Measurements from ENCODE around the gene SLC43A1. TPM values are rescaled to one million over a fixed set of nuclear protein-coding genes. Genes with fewer than 3 reads are reported as not detected.

SLC43A1 gene
- total and polyA plus RNA-seq, 4 donors: 85.6 to 171 (median 107) TPM

DNA sequence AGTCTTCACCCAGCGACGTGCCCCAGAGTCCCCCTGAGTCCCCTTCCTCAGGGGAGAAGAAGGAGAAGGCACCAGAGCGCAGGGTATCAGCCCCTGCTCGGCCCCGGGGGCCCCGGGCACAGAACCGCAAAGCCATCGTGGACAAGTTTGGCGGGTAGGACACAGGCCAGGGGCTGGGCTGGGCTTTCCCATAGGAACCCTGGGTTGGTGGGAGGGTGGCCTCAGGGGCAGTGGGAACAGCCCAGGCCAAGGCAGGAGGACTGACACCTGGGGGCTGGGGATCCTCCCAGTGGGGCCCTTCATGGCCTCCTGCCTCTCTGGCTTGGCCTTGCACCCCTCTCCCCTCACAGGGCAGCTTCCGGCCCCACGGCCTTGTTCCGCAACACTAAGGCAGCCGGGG, 30.4 kb upstream of the SLC43A1 start:
- Histone ChIP-seq H3K36me3 (ENCODE audit: control insufficient read depth in 4 of 4, insufficient read depth in 3 of 4, low read depth in 1 of 4, low read length in 3 of 4) (peaks cover 13 to 21% (median 14%) of the 10 kb centered on the region in 4 donors), H3K4me1 (ENCODE audit: control insufficient read depth in 4 of 4, insufficient read depth in 4 of 4, low read length in 3 of 4) (no peaks in the 10 kb centered on the region), H3K27me3 (ENCODE audit: control insufficient read depth in 4 of 4, insufficient read depth in 4 of 4, low read length in 3 of 4) (no peaks in the 10 kb centered on the region), H3K4me3 (ENCODE audit: low read depth in 1 of 3, low read length in 3 of 3) (no peak overlapping the region), H3K9ac (ENCODE audit: low read depth in 1 of 2, low read length in 2 of 2) (no peak overlapping the region), H3K9me3 (ENCODE audit: control insufficient read depth in 4 of 4, low read length in 3 of 4) (no peaks in the 10 kb centered on the region), H3K27ac (ENCODE audit: low read depth in 1 of 2, low read length in 2 of 2) (no peak overlapping the region)
- WGBS: 91% methylated on average over 13 of the region's 13 CpGs
- TF ChIP-seq TAF1 (conservative IDR thresholded peaks at IDR 0.05) (no peak), RAD21 (IDR thresholded peaks at IDR 0.05) (no peak), HNF4G (IDR thresholded peaks at IDR 0.05) (no peak), EGR1 (IDR thresholded peaks at IDR 0.05; ENCODE audit: low read depth in 2 of 2) (no peak)
- no peak for DNase-seq (ENCODE audit: low spot score)

DNA sequence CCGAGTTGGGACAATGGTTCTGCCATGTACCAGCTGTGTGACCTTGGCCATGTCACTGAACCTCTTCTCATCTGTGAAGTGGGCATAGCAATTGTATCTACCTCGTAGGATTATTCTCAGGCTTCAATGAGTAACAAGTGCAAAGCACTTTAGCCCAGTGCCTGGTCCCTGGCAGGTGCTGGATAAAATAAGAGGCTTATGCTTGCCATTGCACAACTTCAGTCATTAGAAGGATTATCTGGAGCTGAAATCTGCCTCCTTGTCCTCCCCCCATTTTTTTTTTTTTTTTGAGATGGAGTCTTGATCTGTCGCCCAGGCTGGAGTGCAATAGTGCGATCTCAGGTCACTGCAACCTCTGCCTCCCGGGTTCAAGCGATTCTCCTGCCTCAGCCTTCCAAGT, 29.1 kb upstream of the SLC43A1 start:
- Histone ChIP-seq H3K4me1 (ENCODE audit: control insufficient read depth in 4 of 4, insufficient read depth in 4 of 4, low read length in 3 of 4) (no peaks in the 10 kb centered on the region), H3K9me3 (ENCODE audit: control insufficient read depth in 4 of 4, low read length in 3 of 4) (no peaks in the 10 kb centered on the region), H3K27me3 (ENCODE audit: control insufficient read depth in 4 of 4, insufficient read depth in 4 of 4, low read length in 3 of 4) (no peaks in the 10 kb centered on the region), H3K9ac (ENCODE audit: low read depth in 1 of 2, low read length in 2 of 2) (no peak overlapping the region), H3K4me3 (ENCODE audit: low read depth in 1 of 3, low read length in 3 of 3) (no peak overlapping the region), H3K27ac (ENCODE audit: low read depth in 1 of 2, low read length in 2 of 2) (no peak overlapping the region), H3K36me3 (ENCODE audit: control insufficient read depth in 4 of 4, insufficient read depth in 3 of 4, low read depth in 1 of 4, low read length in 3 of 4) (peaks cover under 1 to 9% (median 2%) of the 10 kb centered on the region in 4 donors)
- no peak for DNase-seq (ENCODE audit: low spot score)
- WGBS: 94% methylated on average over 6 of the region's 6 CpGs
- TF ChIP-seq FOXA2 (IDR thresholded peaks at IDR 0.05): no peak

DNA sequence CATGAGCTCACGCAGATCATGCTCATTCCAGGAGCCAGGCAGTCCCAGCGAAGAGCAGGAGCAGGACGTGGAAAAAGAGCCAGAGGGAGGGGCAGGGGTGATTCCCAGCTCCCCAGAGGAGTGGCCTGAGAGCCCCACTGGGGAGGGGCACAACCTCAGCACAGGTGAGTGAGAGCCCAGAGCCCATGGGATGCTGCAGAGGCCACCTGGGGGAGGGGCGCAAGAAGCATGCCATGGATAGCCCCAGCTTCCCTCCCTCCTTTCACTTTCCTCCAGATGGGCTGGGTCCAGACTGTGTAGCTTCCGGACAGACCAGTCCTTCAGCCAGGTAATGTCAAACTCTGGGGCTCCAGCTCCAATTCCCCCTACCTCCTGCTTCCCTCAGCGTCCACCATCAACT, 28.1 kb upstream of the SLC43A1 start:
- no peaks in the 10 kb centered on the region for H3K27me3 ChIP-seq (ENCODE audit: control insufficient read depth in 4 of 4, insufficient read depth in 4 of 4, low read length in 3 of 4)
- no peaks in the 10 kb centered on the region for H3K9me3 ChIP-seq (ENCODE audit: control insufficient read depth in 4 of 4, low read length in 3 of 4)
- H3K27ac ChIP-seq (ENCODE audit: low read depth in 1 of 2, low read length in 2 of 2): no peak overlapping the region
- H3K36me3 ChIP-seq (ENCODE audit: control insufficient read depth in 4 of 4, insufficient read depth in 3 of 4, low read depth in 1 of 4, low read length in 3 of 4): peaks cover 0 to 4% (median 1%) of the 10 kb centered on the region in 4 donors
- WGBS: 82% methylated on average over 6 of the region's 6 CpGs
- no peak overlapping the region for H3K4me3 ChIP-seq (ENCODE audit: low read depth in 1 of 3, low read length in 3 of 3)
- TF ChIP-seq YY1 (IDR thresholded peaks at IDR 0.05) (no peak), GABPA (IDR thresholded peaks at IDR 0.05 in 1 of 2, conservative IDR thresholded peaks at IDR 0.05 in 1 of 2) (no peak), HNF4G (IDR thresholded peaks at IDR 0.05) (no peak), FOXA1 (IDR thresholded peaks at IDR 0.05) (no peak), RXRA (IDR thresholded peaks at IDR 0.05) (no peak), FOXA2 (IDR thresholded peaks at IDR 0.05) (no peak), JUND (IDR thresholded peaks at IDR 0.05) (no peak), NR2F2 (IDR thresholded peaks at IDR 0.05) (no peak), HNF4A (conservative IDR thresholded peaks at IDR 0.05) (no peak), EGR1 (IDR thresholded peaks at IDR 0.05; ENCODE audit: low read depth in 2 of 2) (no peak)
- TF ChIP-seq, protein P1, sequence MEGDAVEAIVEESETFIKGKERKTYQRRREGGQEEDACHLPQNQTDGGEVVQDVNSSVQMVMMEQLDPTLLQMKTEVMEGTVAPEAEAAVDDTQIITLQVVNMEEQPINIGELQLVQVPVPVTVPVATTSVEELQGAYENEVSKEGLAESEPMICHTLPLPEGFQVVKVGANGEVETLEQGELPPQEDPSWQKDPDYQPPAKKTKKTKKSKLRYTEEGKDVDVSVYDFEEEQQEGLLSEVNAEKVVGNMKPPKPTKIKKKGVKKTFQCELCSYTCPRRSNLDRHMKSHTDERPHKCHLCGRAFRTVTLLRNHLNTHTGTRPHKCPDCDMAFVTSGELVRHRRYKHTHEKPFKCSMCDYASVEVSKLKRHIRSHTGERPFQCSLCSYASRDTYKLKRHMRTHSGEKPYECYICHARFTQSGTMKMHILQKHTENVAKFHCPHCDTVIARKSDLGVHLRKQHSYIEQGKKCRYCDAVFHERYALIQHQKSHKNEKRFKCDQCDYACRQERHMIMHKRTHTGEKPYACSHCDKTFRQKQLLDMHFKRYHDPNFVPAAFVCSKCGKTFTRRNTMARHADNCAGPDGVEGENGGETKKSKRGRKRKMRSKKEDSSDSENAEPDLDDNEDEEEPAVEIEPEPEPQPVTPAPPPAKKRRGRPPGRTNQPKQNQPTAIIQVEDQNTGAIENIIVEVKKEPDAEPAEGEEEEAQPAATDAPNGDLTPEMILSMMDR (IDR thresholded peaks at IDR 0.05; ENCODE audit: low read depth, low read length, missing input control): no peak
- TF ChIP-seq, protein P2, sequence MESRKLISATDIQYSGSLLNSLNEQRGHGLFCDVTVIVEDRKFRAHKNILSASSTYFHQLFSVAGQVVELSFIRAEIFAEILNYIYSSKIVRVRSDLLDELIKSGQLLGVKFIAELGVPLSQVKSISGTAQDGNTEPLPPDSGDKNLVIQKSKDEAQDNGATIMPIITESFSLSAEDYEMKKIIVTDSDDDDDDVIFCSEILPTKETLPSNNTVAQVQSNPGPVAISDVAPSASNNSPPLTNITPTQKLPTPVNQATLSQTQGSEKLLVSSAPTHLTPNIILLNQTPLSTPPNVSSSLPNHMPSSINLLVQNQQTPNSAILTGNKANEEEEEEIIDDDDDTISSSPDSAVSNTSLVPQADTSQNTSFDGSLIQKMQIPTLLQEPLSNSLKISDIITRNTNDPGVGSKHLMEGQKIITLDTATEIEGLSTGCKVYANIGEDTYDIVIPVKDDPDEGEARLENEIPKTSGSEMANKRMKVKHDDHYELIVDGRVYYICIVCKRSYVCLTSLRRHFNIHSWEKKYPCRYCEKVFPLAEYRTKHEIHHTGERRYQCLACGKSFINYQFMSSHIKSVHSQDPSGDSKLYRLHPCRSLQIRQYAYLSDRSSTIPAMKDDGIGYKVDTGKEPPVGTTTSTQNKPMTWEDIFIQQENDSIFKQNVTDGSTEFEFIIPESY (IDR thresholded peaks at IDR 0.05): no peak
- TF ChIP-seq, protein P3, sequence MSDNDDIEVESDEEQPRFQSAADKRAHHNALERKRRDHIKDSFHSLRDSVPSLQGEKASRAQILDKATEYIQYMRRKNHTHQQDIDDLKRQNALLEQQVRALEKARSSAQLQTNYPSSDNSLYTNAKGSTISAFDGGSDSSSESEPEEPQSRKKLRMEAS (IDR thresholded peaks at IDR 0.05): no peak
- no peaks in the 10 kb centered on the region for H3K4me1 ChIP-seq (ENCODE audit: control insufficient read depth in 4 of 4, insufficient read depth in 4 of 4, low read length in 3 of 4)
- H3K9ac ChIP-seq (ENCODE audit: low read depth in 1 of 2, low read length in 2 of 2): no peak overlapping the region
- no peak for DNase-seq (ENCODE audit: low spot score)

Data from liver (tissue), 9 donors.